Uterine smooth muscle cell (primary cell): ENCODE data around the gene CHST8. TPM values are rescaled to one million over a fixed set of nuclear protein-coding genes. Genes with fewer than 3 reads are reported as not detected.

ENCODE experiments used
- total RNA-seq: library from RNA; depleted of rRNA; stranded (reverse); fragments of >200 nt; gene quantifications from 2 replicates; pipeline ENCODE4 v1.2.3, GENCODE V29; 2014

Gene CHST8
- total RNA-seq: not detected in 2 replicates

DNA sequence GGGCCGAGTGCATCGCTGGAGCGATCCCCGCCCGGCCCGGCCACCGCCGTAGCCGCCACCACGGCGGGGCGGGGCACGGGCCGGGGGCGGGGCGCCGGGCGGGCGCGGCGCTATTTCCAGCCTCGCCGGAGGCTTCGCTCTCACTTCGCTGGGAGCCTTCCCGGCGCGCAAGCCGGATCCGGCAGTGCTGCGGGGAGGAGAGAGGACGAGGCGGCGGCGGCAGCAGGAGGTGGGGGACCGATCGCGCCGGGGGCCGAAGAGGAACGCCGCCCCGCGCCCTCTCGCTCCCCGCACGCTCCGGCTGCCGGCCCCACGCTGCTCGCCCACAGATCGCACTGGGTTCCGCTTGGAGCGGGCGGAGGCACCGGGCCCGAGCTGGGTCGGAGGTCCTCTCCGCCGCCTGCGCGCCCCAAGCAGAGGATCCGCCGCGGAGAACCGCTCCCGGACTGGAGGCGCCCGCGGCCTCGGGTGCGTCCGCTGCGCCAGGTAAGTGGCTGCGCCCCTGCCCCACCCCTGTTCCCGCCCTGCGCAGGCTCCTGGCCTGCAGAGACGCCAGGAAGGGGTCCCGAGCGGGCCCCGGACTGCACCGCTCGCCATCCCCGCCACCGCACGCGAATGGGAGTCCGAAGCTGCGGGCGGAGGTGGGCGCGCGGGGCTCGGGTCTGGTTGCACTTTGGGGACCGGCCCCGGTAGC is at the start of gene CHST8:
TSS of gene CHST8 (plus strand) at position 143 of the 694 bp plus-strand sequence. CDS start 67,309 bp downstream, outside the sequence.

DNA sequence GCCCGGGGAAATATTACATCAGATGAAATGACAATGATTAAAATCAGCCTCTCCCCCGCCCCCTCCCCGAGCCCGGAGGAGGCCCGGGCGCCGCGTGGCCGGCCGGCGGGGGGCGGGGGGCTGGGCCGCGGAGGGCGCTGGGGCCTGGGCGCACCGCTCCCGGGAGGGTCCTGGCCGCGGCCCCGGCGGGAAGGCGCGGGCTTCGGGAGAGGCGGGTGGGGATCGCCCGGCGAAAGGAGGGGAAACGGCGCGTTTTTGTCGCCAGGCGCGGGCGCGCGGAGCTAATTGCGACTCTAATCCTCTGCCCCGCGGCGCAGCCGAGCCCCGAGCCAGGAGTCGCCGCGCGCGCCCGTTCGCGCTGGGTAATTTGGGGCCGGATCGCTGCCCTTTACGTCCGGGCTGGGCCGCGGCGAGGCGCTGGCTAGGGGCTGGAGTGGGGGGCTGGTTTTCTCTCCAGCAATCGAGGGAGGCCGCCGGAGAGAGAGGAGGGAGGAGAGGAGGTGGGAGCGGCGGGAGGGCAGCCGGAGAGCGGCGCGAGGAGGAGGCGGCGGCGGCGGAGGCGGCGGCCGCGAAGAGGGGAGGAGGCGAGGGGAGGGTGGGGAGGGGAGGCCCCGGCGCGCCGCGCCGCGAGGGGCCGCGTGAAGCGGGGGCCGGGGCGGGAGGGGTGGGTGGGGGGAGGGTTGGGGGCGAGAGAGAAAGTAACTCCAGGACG is 174.6 kb downstream of the CHST8 start, which contains the start of gene KCTD15:
TSS of gene KCTD15 (plus strand) at position 707 of the 712 bp plus-strand sequence. CDS start 3,585 bp downstream, outside the sequence.

Other genes starting within 250 kb of the CHST8 start
- 45.9 and 63.0 TPM in 2 replicates for gene CEBPG, start 248.2 kb upstream of the CHST8 start, total RNA-seq
- gene PEPD, start 100.2 kb upstream of the CHST8 start, total RNA-seq: 52.9 and 77.0 TPM in 2 replicates
- gene KCTD15, start 174.9 kb downstream of the CHST8 start, total RNA-seq: 6.8 and 30.2 TPM in 2 replicates